GM18519 (cell line): ENCODE results near the gene GPHN.
"Not testable (repeated sequence)": the region's sequence is repeated elsewhere in the genome, so short reads cannot be mapped to it uniquely, and the experiment has no call there.

Experiments
- ATAC-seq: cut with Tn5 transposase; IDR thresholded peaks from one replicate; pipeline ENCODE4 v1.9.1; 2021; ENCODE audit warnings: mild to moderate bottlenecking, moderate library complexity; ENCODE audit not compliant: unreplicated experiment, low FRiP score

Gene GPHN

GRCh38 chr14:66752109-66752508 is 244.2 kb downstream of the GPHN start:
- ATAC-seq = no peak

- no peak for ATAC-seq
Measured at GRCh38 chr14:66758031-66758613, 250.2 kb downstream of the GPHN start.

GRCh38 chr14:66772146-66772545 is 264.2 kb downstream of the GPHN start:
- ATAC-seq = no peak

DNA sequence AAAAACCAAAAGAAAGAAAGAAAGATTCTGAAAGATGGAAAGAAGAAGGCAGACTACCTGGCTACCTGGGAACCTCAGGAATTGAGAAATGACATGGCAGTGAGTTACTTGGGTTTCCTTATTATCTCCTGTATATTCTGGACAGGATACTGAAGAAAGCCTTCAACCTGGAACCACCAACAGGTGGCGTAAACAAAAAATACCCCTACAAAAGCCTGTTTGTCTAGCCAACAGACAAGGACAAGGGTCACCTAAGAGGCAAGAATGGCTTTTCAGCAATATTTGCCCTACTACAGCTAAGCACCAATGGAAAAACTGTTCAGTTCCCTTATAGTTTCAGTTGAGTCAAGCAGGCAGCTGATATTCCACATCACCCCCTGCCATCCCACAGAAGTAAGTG is 274.9 kb downstream of the GPHN start:
- ATAC-seq = no peak

DNA sequence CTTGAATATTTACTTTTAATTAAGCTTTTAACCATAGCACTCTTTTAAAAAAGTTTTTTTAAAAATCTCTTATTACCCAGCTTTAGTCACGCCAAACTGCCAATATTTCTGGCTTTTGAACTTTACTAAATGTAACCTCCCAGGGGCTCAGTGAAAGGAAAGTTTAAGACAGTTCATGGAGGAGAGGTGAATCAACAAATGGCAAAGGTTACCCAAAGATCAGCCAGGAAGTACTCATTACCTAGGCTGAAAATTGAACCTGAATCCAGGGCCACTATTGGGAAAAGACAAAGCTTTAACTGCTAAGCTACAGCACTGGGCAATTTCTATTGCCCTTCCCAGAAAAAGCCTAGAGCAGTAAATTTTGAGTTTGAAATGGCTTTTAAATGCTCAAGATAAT is 282.2 kb downstream of the GPHN start:
- ATAC-seq = no peak

DNA sequence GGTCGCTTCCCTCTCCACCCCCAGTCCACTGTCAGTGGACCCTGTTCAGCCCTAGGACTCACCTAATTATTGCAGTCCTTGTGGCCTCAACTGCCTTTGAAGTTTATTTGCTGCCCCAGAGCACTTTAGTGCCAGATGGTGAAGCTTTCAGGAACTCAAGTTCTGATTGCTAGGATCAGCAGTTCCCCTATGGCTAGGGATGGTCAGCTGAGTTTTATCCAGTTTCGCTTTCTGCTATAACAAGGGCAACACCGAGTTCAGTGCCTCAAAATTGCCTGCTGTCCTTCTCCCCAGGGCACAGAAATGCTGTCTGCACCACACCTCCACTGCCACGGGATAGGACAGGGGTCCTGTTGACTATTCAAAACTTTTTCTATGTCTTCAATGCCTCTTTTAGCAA is 295.0 kb downstream of the GPHN start:
- ATAC-seq = no peak

- no peak for ATAC-seq
Measured at GRCh38 chr14:66804141-66804540, 296.2 kb downstream of the GPHN start.

GRCh38 chr14:66813636-66814035 is 305.7 kb downstream of the GPHN start:
- ATAC-seq = no peak

GRCh38 chr14:66815687-66816086 is 307.7 kb downstream of the GPHN start:
- no peak for ATAC-seq

DNA sequence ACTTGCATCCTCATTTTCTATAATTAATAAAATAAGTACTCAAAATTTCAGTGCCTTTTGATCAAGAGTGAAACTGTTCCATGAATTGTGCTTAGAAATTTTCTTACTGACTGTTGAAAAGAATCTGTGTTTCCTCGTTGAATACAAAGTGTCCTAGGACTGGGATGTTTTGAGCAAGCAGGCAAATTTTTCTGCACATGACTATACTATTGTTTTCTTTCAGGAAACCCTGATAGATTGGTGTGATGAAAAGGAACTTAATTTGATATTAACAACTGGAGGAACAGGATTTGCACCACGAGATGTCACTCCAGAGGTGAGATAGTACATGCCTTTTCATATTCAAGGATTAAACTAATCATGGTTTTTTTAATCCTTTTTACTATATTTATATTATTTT is 316.3 kb downstream of the GPHN start:
- ATAC-seq = no peak

DNA sequence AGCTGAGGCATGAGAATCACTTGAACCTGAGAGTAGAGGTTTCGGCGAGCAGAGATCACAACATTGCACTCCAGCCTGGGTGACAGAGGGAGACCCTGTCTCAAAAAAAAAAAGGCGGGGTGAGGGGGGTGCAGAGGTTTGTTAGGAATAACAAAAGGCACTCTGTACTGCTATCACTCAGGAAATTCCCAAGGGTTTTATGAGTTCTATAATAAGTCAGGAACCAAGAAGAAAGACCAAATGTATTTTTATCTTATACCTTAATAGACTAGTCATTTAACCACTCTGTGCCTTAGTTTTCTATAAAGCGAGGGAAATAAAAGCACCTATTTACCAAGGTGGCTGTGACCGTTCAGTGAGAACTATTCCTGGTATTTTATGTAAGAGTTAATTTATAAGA is 319.2 kb downstream of the GPHN start:
- ATAC-seq = no peak

- ATAC-seq = no peak
Measured at GRCh38 chr14:66831173-66831572, 323.2 kb downstream of the GPHN start.

DNA sequence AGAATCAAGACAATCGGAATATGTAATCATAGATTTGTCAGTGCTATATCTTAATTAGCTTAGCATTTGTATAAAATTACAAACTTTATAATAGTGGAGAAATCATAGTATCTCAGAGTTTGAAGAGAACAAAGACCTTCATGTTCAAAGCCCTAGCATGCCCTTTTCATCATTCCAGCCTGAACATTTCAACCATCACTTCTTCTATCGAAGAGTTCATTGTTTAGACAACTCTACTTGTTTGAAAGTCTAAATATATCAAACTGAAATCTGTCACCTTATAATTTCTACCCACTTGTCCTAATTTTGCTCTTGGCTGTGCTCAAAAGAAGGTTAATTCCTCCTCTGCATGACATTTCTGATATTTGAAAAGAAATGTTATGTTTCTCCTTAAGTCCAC is 325.9 kb downstream of the GPHN start:
- ATAC-seq = no peak

GRCh38 chr14:66837436-66837835 is 329.5 kb downstream of the GPHN start:
- not testable (repeated sequence) for ATAC-seq

DNA sequence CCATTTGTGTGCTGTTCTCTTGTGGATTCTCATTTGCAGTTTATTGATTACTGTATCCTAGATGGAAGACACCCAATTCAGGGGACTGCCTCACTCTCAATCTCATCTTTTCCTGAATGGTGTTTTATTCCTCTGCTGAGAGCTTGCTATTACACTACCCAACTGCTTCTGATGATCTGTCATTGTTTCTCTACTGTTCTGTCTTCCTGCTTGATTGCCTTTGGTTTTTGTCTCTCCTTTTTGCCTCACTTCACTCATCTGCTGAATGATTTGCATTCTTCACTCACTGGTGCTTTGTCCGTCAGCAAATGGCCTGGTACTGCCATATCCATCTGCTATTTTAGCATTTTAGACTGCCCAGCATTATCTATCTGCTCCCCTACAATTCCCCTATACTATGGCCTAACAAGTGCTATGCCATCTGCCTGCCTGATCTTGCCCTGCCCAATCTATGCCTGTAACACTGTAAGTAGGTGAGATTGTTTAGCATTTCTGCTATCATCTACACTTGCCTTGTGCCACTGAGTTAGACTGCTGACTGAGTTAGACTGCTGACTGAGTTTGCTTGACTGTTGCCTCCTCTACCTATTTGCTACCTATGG is 335.1 kb downstream of the GPHN start:
- no peak for ATAC-seq

- no peak for ATAC-seq
Measured at GRCh38 chr14:66850258-66850888, 342.4 kb downstream of the GPHN start.

DNA sequence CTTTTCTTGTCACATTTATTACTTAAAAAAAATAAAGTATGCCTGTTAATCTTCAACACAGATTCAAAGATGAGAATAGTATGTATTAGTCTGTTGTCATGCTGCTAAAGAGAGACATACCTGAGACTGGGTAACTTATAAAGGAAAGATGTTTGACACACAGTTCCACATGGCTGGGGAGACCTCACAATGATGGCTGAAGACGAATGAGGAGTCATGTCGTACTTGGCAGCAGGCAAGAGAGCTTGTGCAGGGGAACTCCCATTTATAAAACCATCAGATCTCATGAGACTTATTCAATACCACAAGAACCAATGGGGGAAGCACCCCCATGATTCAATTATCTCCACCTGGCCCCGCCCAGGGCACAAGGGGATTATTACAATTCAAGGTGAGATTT is 345.4 kb downstream of the GPHN start:
- ATAC-seq = no peak

GRCh38 chr14:66857867-66858266 is 349.9 kb downstream of the GPHN start:
- no peak for ATAC-seq

GRCh38 chr14:66859063-66859671 is 351.2 kb downstream of the GPHN start:
- ATAC-seq = no peak

GRCh38 chr14:66881596-66881995 is 373.6 kb downstream of the GPHN start:
- ATAC-seq = no peak

DNA sequence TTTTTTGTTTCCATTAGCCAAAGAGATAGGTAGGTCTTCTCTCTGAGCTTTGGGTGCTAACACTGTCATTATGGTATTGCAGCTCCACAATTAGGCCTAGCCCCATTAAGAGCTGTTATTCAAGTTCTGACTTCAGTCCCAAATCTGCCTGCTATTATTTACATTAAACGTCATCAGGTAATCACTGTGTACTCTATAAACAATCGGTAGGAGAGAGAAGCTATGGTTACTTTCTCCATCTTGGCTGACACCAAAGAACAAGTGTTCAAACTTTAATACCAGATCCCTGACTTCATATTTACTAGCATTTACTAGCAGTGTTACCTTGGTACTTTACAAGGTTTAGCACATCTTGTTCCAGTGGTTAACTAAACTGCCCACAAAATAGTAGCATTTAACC is 376.2 kb downstream of the GPHN start:
- ATAC-seq = no peak

DNA sequence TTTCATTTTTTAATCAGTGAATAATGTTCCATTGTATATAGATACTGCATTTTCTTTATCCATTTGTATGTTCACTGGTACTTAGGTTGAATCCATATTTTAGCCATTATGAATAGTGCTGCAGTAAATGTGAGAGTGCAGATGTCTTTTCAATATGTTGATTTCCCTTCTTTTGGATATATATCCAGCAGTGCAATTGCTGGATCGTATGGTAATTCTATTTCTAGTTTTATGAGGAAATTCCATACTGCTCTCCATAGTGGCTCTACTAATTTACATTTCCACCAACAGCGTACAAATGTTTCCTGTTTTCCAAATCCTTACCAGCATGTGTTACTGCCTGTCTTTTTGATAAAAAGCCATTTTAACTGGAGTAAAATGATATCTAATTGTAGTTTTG is 392.8 kb downstream of the GPHN start:
- ATAC-seq = no peak
